PC-9 (cell line): Measurements from ENCODE around the gene POC5.

Experiments
- EZH2 ChIP-seq: fragments of 200-600 bp; sonication (generic); IDR thresholded peaks from 2 replicates; pipeline ENCODE4 v1.8.0; 2017; ENCODE audit warnings: antibody characterized with exemption, low read depth
- TF ChIP-seq, protein P1 (sequence below): fragments of 200-600 bp; sonication (generic); conservative IDR thresholded peaks from 2 replicates; pipeline ENCODE4 v1.6.1; 2017; ENCODE audit warnings: mixed run types, antibody characterized with exemption, mild to moderate bottlenecking, moderate library complexity

DNA sequence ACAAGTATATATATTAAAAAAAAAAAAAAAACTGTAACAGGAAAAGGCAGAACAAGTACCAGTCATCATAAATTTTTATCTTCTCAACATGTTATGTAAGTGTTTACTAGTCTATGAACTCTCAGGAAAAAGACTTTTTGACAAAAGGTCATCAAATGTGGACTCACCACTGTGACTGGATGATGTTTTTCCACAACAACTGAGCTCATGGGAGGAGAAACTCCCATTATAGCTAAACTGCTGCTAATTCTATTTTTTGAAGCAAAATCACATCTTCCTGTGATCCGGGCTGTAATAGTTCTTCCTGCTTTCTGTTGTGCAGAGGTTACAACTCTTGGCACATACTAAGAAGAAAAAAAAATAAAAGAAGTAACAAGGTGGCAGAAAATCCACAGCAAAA is 39.6 kb downstream of the POC5 start:
- TF ChIP-seq, protein P1, sequence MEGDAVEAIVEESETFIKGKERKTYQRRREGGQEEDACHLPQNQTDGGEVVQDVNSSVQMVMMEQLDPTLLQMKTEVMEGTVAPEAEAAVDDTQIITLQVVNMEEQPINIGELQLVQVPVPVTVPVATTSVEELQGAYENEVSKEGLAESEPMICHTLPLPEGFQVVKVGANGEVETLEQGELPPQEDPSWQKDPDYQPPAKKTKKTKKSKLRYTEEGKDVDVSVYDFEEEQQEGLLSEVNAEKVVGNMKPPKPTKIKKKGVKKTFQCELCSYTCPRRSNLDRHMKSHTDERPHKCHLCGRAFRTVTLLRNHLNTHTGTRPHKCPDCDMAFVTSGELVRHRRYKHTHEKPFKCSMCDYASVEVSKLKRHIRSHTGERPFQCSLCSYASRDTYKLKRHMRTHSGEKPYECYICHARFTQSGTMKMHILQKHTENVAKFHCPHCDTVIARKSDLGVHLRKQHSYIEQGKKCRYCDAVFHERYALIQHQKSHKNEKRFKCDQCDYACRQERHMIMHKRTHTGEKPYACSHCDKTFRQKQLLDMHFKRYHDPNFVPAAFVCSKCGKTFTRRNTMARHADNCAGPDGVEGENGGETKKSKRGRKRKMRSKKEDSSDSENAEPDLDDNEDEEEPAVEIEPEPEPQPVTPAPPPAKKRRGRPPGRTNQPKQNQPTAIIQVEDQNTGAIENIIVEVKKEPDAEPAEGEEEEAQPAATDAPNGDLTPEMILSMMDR, result no peak
- no peak for TF ChIP-seq EZH2
